Naive thymus-derived CD4-positive, alpha-beta T cell (primary cell): ENCODE measurements around the gene SEPTIN5. TPM values are rescaled to one million over a fixed set of nuclear protein-coding genes. Genes with fewer than 3 reads are reported as not detected.

Source experiments
- ATAC-seq: fragments of 150-1000 bp; cut with Tn5 transposase; 2 replicates; pipeline ENCODE4 v1.10.0; 2021; ENCODE audit warnings: mild to moderate bottlenecking, moderate library complexity
- CTCF ChIA-PET: fragments of 350-600 bp; sonication (Branson Sonifier 250); formaldehyde crosslinking; loops from one replicate; lab custom pipeline; 2021; ENCODE audit warnings: antibody characterized with exemption; lab: Charles Lee
- POLR2A ChIA-PET: fragments of 350-600 bp; sonication (Branson Sonifier 250); formaldehyde crosslinking; loops from one replicate; lab custom pipeline; 2021; ENCODE audit warnings: antibody characterized with exemption, inconsistent platforms; lab: Charles Lee
- DNase-seq, 9 donors: peaks; one replicate each; pipeline versions ENCODE4 v3.0.0 to v3.0.0-alpha.2; 2020 to 2022; ENCODE audit warnings: mixed read lengths in 1 of 9
- H3K27ac ChIP-seq: one replicate; pipeline ENCODE4 v1.7.0; 2013; ENCODE audit warnings: mild to moderate bottlenecking, low read depth, low read length, moderate library complexity
- H3K27me3 ChIP-seq, 2 donors: one replicate each; pipeline ENCODE4 v1.7.0; 2013; ENCODE audit warnings: low read length in 2 of 2, mild to moderate bottlenecking in 2 of 2, moderate library complexity in 2 of 2; ENCODE audit not compliant: control insufficient read depth in 2 of 2, insufficient read depth in 2 of 2
- H3K36me3 ChIP-seq, 3 experiments: 1 replicate in 2 of 3; 2 replicates in 1 of 3; pipeline ENCODE4 v1.7.0; 2013; ENCODE audit warnings: low read length in 3 of 3, mild to moderate bottlenecking in 3 of 3, moderate library complexity in 1 of 3; ENCODE audit not compliant: insufficient read depth in 3 of 3, control insufficient read depth in 2 of 3
- H3K4me1 ChIP-seq, 2 donors: one replicate each; pipeline ENCODE4 v1.7.0; 2013; ENCODE audit warnings: low read length in 2 of 2, mild to moderate bottlenecking in 2 of 2, moderate library complexity in 1 of 2; ENCODE audit not compliant: control insufficient read depth in 2 of 2, insufficient read depth in 2 of 2
- H3K4me3 ChIP-seq: 2 replicates; pipeline ENCODE4 v1.7.0; 2013; ENCODE audit warnings: mild to moderate bottlenecking, low read length
- H3K9me3 ChIP-seq, 3 experiments: 1 replicate in 2 of 3; 2 replicates in 1 of 3; pipeline ENCODE4 v1.7.0; 2013; ENCODE audit warnings: low read length in 3 of 3; ENCODE audit not compliant: control insufficient read depth in 2 of 3
- H3K27ac Mint-ChIP-seq, 9 donors: one replicate each; pipeline ENCODE4 v1.8.0; 2020 to 2022; ENCODE audit warnings: mixed read lengths in 9 of 9, mild to moderate bottlenecking in 8 of 9, moderate library complexity in 5 of 9, inconsistent platforms in 2 of 9
- H3K27me3 Mint-ChIP-seq, 5 donors: one replicate each; pipeline ENCODE4 v1.8.0; 2021 to 2022; ENCODE audit warnings: mixed read lengths in 5 of 5, mild to moderate bottlenecking in 1 of 5
- H3K36me3 Mint-ChIP-seq, 5 donors: one replicate each; pipeline ENCODE4 v1.8.0; 2020 to 2022; ENCODE audit warnings: mixed read lengths in 5 of 5, mild to moderate bottlenecking in 3 of 5, inconsistent platforms in 1 of 5
- H3K4me1 Mint-ChIP-seq, 7 donors: one replicate each; pipeline ENCODE4 v1.8.0; 2020 to 2022; ENCODE audit warnings: mixed read lengths in 7 of 7, mild to moderate bottlenecking in 3 of 7, inconsistent platforms in 1 of 7
- H3K4me3 Mint-ChIP-seq, 10 donors: one replicate each; pipeline ENCODE4 v1.8.0; 2020 to 2022; ENCODE audit warnings: mild to moderate bottlenecking in 10 of 10, mixed read lengths in 10 of 10, moderate library complexity in 6 of 10, inconsistent platforms in 2 of 10
- H3K9me3 Mint-ChIP-seq, 11 donors: one replicate each; pipeline ENCODE4 v1.8.0; 2020 to 2022; ENCODE audit warnings: mixed read lengths in 11 of 11, mild to moderate bottlenecking in 4 of 11, inconsistent platforms in 1 of 11, moderate library complexity in 1 of 11
- intact Hi-C, 2 donors: fragments of 100-400 bp; cut with micrococcal nuclease; formaldehyde crosslinking; loops; one replicate each; pipeline ENCODE4 v1.15.1; 2023
- polyA plus RNA-seq, 2 donors: library from polyadenylated mRNA; unstranded; fragments of 300-500 nt; fragmentation: Illumina TruSeq; gene quantifications; one replicate each; pipeline ENCODE4 v1.2.3, GENCODE V29; 2021
- total RNA-seq, 6 experiments: library from RNA in 5 of 6; stranded (reverse) in 5 of 6; gene quantifications; 1 replicate in 5 of 6; 2 replicates in 1 of 6; pipeline ENCODE4 v1.2.3 and lab custom pipeline; 2021 to 2026

The SEPTIN5 gene
- total and polyA plus RNA-seq, 7 experiments from 2014 or later: 0.22 to 4.2 (median 0.49) TPM; not detected in 3

- ATAC-seq: no peak
- ChIA-PET POLR2A (no interaction called here), CTCF (interaction anchor here (0.7 to 1.9 kb wide), 3 partner anchors 31 to 213 kb away, joined by 3 to 6 read pairs (median 4); no protein-coding TSS in a partner anchor)
- no peaks in the 10 kb centered on the region for H3K36me3 Mint-ChIP-seq
- Histone ChIP-seq H3K4me3 (no peak overlapping the region), H3K36me3 (no peaks in the 10 kb centered on the region), H3K27me3 (no peaks in the 10 kb centered on the region), H3K9me3 (no peaks in the 10 kb centered on the region), H3K27ac (no peak overlapping the region), H3K4me1 (no peaks in the 10 kb centered on the region)
- peaks cover 17 to 26% (median 19%) of the 10 kb centered on the region in 5 donors for H3K27me3 Mint-ChIP-seq
- peaks cover 0 to 6% (median 0%) of the 10 kb centered on the region in 11 donors for H3K9me3 Mint-ChIP-seq
- no peak overlapping the region for H3K27ac Mint-ChIP-seq
- DNase-seq: no peak
- no peak overlapping the region for H3K4me3 Mint-ChIP-seq
- intact Hi-C loops: no loop called here
- H3K4me1 Mint-ChIP-seq: no peaks in the 10 kb centered on the region
Observed at GRCh38 chr22:19680911-19681862, 33.1 kb upstream of the SEPTIN5 start.

GRCh38 chr22:19681863-19682245 lies 32.4 kb upstream of the SEPTIN5 start:
- intact Hi-C loops: no loop called here
- peaks cover 17 to 26% (median 19%) of the 10 kb centered on the region in 5 donors for H3K27me3 Mint-ChIP-seq
- ChIA-PET POLR2A (no interaction called here), CTCF (no interaction called here)
- Histone ChIP-seq H3K4me1 (no peaks in the 10 kb centered on the region), H3K4me3 (no peak overlapping the region), H3K9me3 (no peaks in the 10 kb centered on the region), H3K36me3 (no peaks in the 10 kb centered on the region), H3K27me3 (no peaks in the 10 kb centered on the region), H3K27ac (no peak overlapping the region)
- H3K9me3 Mint-ChIP-seq: peaks cover 0 to 6% (median 0%) of the 10 kb centered on the region in 11 donors
- H3K36me3 Mint-ChIP-seq: no peaks in the 10 kb centered on the region
- DNase-seq (no peak), ATAC-seq (no peak)
- no peaks in the 10 kb centered on the region for H3K4me1 Mint-ChIP-seq
- no peak overlapping the region for H3K27ac Mint-ChIP-seq
- H3K4me3 Mint-ChIP-seq: no peak overlapping the region

DNA sequence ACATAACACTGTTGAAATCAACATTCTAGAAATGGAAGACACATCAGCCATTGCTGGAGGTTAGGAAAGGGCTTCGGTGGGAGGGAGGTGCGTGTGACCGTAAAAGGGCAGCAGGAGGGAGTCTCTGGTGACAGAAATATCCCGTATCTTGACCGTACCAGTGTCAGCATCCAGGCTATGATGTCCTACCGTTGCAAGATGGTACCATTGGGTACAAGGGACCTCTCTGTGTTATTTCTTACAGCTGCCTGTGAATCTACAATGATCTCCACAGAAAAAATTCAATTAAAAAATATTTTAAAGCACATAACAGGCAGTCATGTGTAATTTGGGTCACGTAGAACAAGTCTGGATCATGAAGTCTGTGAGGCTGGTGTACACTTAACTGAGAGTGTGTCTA lies 27.4 kb upstream of the SEPTIN5 start:
- Mint-ChIP-seq H3K36me3 (no peaks in the 10 kb centered on the region), H3K27me3 (peaks cover 5 to 21% (median 11%) of the 10 kb centered on the region in 5 donors), H3K4me1 (peaks cover 0 to 7% (median 0%) of the 10 kb centered on the region in 7 donors), H3K27ac (no peak overlapping the region), H3K9me3 (peaks cover 0 to 2% (median 0%) of the 10 kb centered on the region in 11 donors), H3K4me3 (no peak overlapping the region)
- DNase-seq (no peak), ATAC-seq (no peak)
- no peak overlapping the region for H3K27ac ChIP-seq
- intact Hi-C loops: no loop called here
- POLR2A ChIA-PET: no interaction called here
- no peaks in the 10 kb centered on the region for H3K36me3 ChIP-seq
- no peaks in the 10 kb centered on the region for H3K4me1 ChIP-seq
- H3K9me3 ChIP-seq: no peaks in the 10 kb centered on the region
- CTCF ChIA-PET: no interaction called here
- H3K27me3 ChIP-seq: no peaks in the 10 kb centered on the region
- H3K4me3 ChIP-seq: no peak overlapping the region

DNA sequence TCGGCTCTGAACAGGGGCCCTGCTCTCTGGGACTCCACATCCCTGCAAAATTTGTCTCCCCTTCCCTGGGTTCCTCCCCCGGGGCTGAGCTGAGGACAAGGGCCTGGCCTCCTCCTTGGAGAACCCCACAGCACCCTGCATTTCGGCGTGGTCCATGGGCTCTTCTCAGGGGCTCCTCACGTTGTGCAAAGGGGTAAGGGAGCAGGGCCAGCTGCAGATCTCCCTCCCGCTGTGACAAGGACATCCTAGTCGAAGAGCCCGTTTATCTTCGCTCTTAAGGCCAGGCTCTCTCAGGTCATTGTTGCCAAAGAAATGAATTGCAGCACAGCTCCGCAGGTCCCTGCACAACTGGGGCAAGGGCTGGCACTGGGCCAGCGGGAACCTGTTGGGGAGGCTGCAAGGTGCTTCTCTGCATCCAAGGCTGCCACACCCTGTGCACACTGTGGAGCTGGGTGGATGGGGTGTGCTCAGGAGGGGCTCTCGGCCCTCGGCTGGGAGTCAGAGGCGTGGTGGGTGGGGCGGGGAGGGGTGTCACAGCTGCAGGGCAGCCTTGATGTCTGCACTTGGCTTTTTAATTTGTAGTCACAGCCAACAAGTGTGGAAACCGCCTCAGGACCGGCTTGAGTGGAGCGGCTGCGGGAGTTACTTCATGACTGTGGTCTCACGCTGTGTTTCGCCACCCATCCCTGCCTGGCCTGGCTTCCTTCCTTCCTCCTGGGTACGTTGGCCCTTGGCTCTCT lies 26.6 kb upstream of the SEPTIN5 start:
- ChIA-PET CTCF (no interaction called here), POLR2A (no interaction called here)
- Histone ChIP-seq H3K9me3 (no peaks in the 10 kb centered on the region), H3K27me3 (no peaks in the 10 kb centered on the region), H3K4me1 (no peaks in the 10 kb centered on the region), H3K27ac (no peak overlapping the region), H3K36me3 (no peaks in the 10 kb centered on the region), H3K4me3 (no peak overlapping the region)
- ATAC-seq: peak; percentile 61
- H3K27me3 Mint-ChIP-seq: peaks cover 3 to 15% (median 5%) of the 10 kb centered on the region in 5 donors
- no peak overlapping the region for H3K4me3 Mint-ChIP-seq
- no peak for DNase-seq
- intact Hi-C loops: no loop called here
- no peak overlapping the region for H3K27ac Mint-ChIP-seq
- no peaks in the 10 kb centered on the region for H3K36me3 Mint-ChIP-seq
- peaks cover 0 to 7% (median 0%) of the 10 kb centered on the region in 7 donors for H3K4me1 Mint-ChIP-seq
- peaks cover 0 to 2% (median 0%) of the 10 kb centered on the region in 11 donors for H3K9me3 Mint-ChIP-seq

- no peaks in the 10 kb centered on the region for H3K4me1 ChIP-seq
- no peak overlapping the region for H3K27ac Mint-ChIP-seq
- no peaks in the 10 kb centered on the region for H3K36me3 Mint-ChIP-seq
- CTCF ChIA-PET: no interaction called here
- H3K27me3 Mint-ChIP-seq: peaks cover 0 to 10% (median 3%) of the 10 kb centered on the region in 5 donors
- peaks cover 0 to 7% (median 0%) of the 10 kb centered on the region in 7 donors for H3K4me1 Mint-ChIP-seq
- H3K27ac ChIP-seq: no peak overlapping the region
- no peaks in the 10 kb centered on the region for H3K9me3 ChIP-seq
- H3K4me3 ChIP-seq: no peak overlapping the region
- ATAC-seq (peak; percentile 6), DNase-seq (no peak)
- POLR2A ChIA-PET: no interaction called here
- H3K4me3 Mint-ChIP-seq: no peak overlapping the region
- H3K36me3 ChIP-seq: no peaks in the 10 kb centered on the region
- H3K9me3 Mint-ChIP-seq: peaks cover 0 to 2% (median 0%) of the 10 kb centered on the region in 11 donors
- intact Hi-C loops: no loop called here
- H3K27me3 ChIP-seq: no peaks in the 10 kb centered on the region
Observed at GRCh38 chr22:19688301-19689290, 25.7 kb upstream of the SEPTIN5 start.

DNA sequence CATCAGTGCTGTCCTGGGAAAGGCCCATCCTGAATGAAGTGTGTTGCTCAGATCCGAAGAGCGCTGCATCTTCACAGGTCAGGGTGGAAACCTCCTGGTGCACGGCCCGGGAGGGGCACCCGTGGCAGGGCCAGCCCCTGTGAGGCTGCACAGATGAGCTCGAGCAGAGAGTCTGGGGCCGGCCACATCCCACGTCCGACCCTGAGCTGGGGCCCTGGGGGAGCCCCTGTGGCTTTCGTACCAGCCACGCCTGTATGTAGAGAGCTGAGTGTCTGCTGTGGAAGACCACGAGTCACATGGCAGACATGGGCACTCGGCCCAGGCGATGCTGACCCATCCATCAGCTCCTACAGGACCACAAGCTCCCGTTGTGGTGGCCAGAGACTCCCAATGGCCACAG lies 24.9 kb upstream of the SEPTIN5 start:
- Histone ChIP-seq H3K4me3 (no peak overlapping the region), H3K36me3 (no peaks in the 10 kb centered on the region), H3K27me3 (no peaks in the 10 kb centered on the region), H3K4me1 (no peaks in the 10 kb centered on the region), H3K9me3 (no peaks in the 10 kb centered on the region), H3K27ac (no peak overlapping the region)
- no peak for ATAC-seq
- no peak for DNase-seq
- Mint-ChIP-seq H3K4me1 (peaks cover 0 to 7% (median 0%) of the 10 kb centered on the region in 7 donors), H3K9me3 (peaks cover 0 to 2% (median 0%) of the 10 kb centered on the region in 11 donors), H3K4me3 (no peak overlapping the region), H3K27ac (no peak overlapping the region), H3K27me3 (peaks cover 0 to 5% (median 3%) of the 10 kb centered on the region in 5 donors), H3K36me3 (no peaks in the 10 kb centered on the region)
- intact Hi-C loops: no loop called here
- POLR2A ChIA-PET: no interaction called here
- CTCF ChIA-PET: interaction anchor here (0.6 kb wide), 1 partner anchor 59 kb away, joined by 4 read pairs; no protein-coding TSS in a partner anchor
